Measurements from ENCODE around the gene RIBC2. TPM values are rescaled to one million over a fixed set of nuclear protein-coding genes. Genes with fewer than 3 reads are reported as not detected.
"Not testable (repeated sequence)": the region's sequence is repeated elsewhere in the genome, so short reads cannot be mapped to it uniquely, and the experiment has no call there.

RIBC2 gene
- total and polyA plus RNA-seq, 10 of the 15 experiments (the other 5 are each of a cell fraction or from before 2014, with no cell fraction given) = 0.10 TPM; not detected in 9

DNA sequence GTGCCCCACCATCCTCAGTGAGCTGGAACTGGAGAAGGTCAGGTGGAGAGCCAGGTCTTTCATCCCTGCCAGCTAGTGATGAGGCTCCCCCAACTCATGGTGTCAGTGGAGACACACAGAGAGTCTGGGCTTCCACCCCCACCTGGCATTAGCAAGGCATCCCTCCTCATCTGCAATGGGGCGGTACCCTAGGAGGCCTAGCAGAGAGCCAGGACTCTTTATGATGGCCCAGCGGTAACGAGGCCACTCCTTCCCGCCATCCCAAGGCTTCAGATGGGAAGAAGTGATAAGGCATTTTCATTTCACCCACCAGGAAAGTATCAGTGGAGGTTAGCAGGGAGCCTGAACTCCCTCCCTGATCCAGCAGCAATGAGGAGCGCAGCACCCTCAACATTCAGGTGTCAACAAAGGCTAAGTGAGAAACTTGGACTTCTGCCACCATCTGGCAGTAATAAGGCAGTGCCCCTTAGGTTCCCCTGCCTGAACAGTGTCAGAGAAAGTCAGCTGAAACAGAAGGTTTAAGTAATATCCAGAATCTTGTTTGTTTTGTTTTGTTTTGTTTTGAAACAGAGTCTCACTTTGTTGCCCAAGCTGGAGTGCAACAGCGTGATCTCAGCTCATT, 48.7 kb downstream of the RIBC2 start:
- FAIRE-seq = no peak
- CTCF ChIA-PET = no interaction called here

DNA sequence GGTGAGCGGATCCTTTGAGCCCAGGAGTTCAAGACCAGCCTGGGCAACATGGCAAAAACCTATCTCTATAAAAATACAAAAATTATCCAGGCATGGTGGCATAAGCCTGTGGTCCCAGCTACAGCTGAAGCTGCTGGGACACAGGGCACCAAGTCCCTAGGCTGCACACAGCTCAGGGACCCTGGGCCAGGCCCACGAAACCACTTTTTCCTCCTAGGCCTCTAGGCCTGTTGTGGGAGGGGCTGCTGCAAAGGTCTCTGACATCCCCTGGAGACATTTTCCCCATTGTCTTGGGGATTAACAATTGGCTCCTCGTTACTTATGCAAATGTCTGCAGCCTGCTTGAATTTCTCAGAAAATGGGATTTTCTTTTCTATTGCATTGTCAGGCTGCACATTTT, 50.2 kb downstream of the RIBC2 start:
- intact Hi-C loops (cut with micrococcal nuclease; ENCODE audit: unreplicated experiment); H2AFZ ChIP-seq (ENCODE audit: control insufficient read depth, low read depth, low read length); POLR2A ChIA-PET; H3K9me3 ChIP-seq (replicated peaks; ENCODE audit: control insufficient read depth, insufficient read depth, low read length); H3K36me3 ChIP-seq (ENCODE audit: control insufficient read depth in 2 of 2, insufficient read depth in 2 of 2, low read length in 1 of 2); H3K79me2 ChIP-seq (ENCODE audit: control insufficient read depth, insufficient read depth, low read length); H3K27me3 ChIP-seq (replicated peaks in 1 of 2; ENCODE audit: control insufficient read depth in 2 of 2, insufficient read depth in 2 of 2, low read length in 1 of 2); FAIRE-seq; H3K4me1 ChIP-seq (ENCODE audit: control insufficient read depth, insufficient read depth, low read length); ATAC-seq; H3K4me3 ChIP-seq; RAD21 ChIA-PET (ENCODE audit: unreplicated experiment); DNase-seq (ENCODE audit: low read depth, low spot score); SMC1A ChIA-PET (ENCODE audit: uncharacterized antibody, unreplicated experiment); H3K27ac ChIP-seq (ENCODE audit: control insufficient read depth, insufficient read depth); H4K20me1 ChIP-seq (ENCODE audit: control insufficient read depth, insufficient read depth); in situ Hi-C loops (cut with MboI); BruUV-seq (replicated peaks); CTCF ChIA-PET; H3K4me2 ChIP-seq (ENCODE audit: control insufficient read depth, insufficient read depth); H3K9ac ChIP-seq (ENCODE audit: control insufficient read depth, insufficient read depth, low read length): not testable (repeated sequence)
- WGBS (ENCODE audit: insufficient coverage, insufficient replicate concordance, low lambda C conversion rate, missing lambda C conversion rate) = 2% methylated on average over 3 of the region's 3 CpGs

More for the DNA sequence above, 48.7 kb downstream of the RIBC2 start:
- BruUV-seq (replicated peaks) = no TSS peak
- no peak for DNase-seq (ENCODE audit: low read depth, low spot score)
- ChIA-PET SMC1A (ENCODE audit: uncharacterized antibody, unreplicated experiment) (no interaction called here), RAD21 (ENCODE audit: unreplicated experiment) (no interaction called here), POLR2A (no interaction called here)
- no peak overlapping the region for H3K4me3 ChIP-seq
- ATAC-seq = no peak
- H3K9ac ChIP-seq (ENCODE audit: control insufficient read depth, insufficient read depth, low read length) = no peak overlapping the region
- no peaks in the 10 kb centered on the region; a peak in 2 of 4 replicates for H3K27me3 ChIP-seq (replicated peaks in 1 of 2; ENCODE audit: control insufficient read depth in 2 of 2, insufficient read depth in 2 of 2, low read length in 1 of 2)
- WGBS (ENCODE audit: insufficient coverage, insufficient replicate concordance, low lambda C conversion rate, missing lambda C conversion rate) = 61% methylated on average over 6 of the region's 6 CpGs
- no peaks in the 10 kb centered on the region; the same call in 1 of the 3 replicates for H3K9me3 ChIP-seq (replicated peaks; ENCODE audit: control insufficient read depth, insufficient read depth, low read length)
- no peaks in the 10 kb centered on the region for H3K79me2 ChIP-seq (ENCODE audit: control insufficient read depth, insufficient read depth, low read length)
- H3K4me2 ChIP-seq (ENCODE audit: control insufficient read depth, insufficient read depth) = no peak overlapping the region
- intact Hi-C loops (cut with micrococcal nuclease; ENCODE audit: unreplicated experiment) = no loop called here
- H2AFZ ChIP-seq (ENCODE audit: control insufficient read depth, low read depth, low read length) = no peak overlapping the region
- H4K20me1 ChIP-seq (ENCODE audit: control insufficient read depth, insufficient read depth) = no peaks in the 10 kb centered on the region
- H3K36me3 ChIP-seq (ENCODE audit: control insufficient read depth in 2 of 2, insufficient read depth in 2 of 2, low read length in 1 of 2) = no peaks in the 10 kb centered on the region
- no peak overlapping the region for H3K27ac ChIP-seq (ENCODE audit: control insufficient read depth, insufficient read depth)
- in situ Hi-C loops (cut with MboI) = no loop called here
- TF ChIP-seq, protein P1, sequence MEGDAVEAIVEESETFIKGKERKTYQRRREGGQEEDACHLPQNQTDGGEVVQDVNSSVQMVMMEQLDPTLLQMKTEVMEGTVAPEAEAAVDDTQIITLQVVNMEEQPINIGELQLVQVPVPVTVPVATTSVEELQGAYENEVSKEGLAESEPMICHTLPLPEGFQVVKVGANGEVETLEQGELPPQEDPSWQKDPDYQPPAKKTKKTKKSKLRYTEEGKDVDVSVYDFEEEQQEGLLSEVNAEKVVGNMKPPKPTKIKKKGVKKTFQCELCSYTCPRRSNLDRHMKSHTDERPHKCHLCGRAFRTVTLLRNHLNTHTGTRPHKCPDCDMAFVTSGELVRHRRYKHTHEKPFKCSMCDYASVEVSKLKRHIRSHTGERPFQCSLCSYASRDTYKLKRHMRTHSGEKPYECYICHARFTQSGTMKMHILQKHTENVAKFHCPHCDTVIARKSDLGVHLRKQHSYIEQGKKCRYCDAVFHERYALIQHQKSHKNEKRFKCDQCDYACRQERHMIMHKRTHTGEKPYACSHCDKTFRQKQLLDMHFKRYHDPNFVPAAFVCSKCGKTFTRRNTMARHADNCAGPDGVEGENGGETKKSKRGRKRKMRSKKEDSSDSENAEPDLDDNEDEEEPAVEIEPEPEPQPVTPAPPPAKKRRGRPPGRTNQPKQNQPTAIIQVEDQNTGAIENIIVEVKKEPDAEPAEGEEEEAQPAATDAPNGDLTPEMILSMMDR (IDR thresholded peaks at IDR 0.05 in 2 of 3, conservative IDR thresholded peaks at IDR 0.05 in 1 of 3; ENCODE audit: control insufficient read depth in 2 of 3, extremely low read depth in 1 of 3, insufficient read depth in 1 of 3, low read depth in 3 of 3, low read length in 3 of 3) = 0 out of 6 replicates have a peak, but pooled peaks of 2 of the 3 experiments have one; percentile 7 to 33
- TF ChIP-seq CHD4 (IDR thresholded peaks at IDR 0.05) = no peak
- TF ChIP-seq, protein P2, sequence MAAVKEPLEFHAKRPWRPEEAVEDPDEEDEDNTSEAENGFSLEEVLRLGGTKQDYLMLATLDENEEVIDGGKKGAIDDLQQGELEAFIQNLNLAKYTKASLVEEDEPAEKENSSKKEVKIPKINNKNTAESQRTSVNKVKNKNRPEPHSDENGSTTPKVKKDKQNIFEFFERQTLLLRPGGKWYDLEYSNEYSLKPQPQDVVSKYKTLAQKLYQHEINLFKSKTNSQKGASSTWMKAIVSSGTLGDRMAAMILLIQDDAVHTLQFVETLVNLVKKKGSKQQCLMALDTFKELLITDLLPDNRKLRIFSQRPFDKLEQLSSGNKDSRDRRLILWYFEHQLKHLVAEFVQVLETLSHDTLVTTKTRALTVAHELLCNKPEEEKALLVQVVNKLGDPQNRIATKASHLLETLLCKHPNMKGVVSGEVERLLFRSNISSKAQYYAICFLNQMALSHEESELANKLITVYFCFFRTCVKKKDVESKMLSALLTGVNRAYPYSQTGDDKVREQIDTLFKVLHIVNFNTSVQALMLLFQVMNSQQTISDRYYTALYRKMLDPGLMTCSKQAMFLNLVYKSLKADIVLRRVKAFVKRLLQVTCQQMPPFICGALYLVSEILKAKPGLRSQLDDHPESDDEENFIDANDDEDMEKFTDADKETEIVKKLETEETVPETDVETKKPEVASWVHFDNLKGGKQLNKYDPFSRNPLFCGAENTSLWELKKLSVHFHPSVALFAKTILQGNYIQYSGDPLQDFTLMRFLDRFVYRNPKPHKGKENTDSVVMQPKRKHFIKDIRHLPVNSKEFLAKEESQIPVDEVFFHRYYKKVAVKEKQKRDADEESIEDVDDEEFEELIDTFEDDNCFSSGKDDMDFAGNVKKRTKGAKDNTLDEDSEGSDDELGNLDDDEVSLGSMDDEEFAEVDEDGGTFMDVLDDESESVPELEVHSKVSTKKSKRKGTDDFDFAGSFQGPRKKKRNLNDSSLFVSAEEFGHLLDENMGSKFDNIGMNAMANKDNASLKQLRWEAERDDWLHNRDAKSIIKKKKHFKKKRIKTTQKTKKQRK (IDR thresholded peaks at IDR 0.05; ENCODE audit: low read depth, low read length) = no peak
- H3K4me1 ChIP-seq (ENCODE audit: control insufficient read depth, insufficient read depth, low read length) = no peaks in the 10 kb centered on the region
